Measurements from ENCODE around the gene SMG9.

SMG9 gene

DNA sequence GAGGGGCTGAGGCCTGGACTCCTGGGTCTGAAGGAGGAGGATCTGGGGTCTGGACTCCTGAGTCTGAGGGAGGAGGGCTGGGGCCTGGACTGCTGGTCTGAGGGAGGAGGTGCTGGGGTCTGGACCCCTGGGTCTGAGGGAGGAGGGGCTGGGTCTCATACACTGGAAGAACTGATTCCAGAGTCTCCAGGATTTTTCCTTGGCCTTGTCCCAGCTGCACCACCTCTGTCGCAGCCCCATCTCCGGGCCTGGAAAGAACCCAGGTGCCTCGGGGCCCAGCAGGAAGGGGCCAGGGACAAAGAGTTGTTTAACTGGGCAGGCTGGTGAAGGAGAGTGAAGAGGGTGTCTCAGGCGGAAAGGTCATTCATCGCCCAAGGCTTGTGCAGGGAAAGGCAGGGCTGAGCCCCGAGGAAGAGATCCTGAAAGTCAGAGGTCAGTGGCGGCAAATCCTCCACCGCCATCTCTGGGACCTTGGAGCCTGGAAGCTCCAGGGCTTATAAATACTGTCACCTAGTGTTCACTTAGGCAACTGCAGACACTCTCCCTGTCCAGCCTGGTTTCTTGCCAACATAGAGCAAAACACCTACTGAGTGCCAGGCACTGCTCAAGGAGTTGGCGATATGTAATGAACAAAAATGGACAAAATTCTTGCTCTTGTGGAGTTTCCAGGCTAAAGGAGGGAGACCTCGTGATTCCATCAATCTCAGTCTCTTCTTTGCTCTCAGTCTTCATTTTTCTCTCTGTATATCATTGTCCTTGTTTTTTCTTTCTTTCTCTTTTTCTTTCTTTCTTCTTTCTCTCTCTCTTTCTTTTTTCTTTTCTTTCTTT, 30.4 kb upstream of the SMG9 start:
- intact Hi-C loops (cut with micrococcal nuclease): loop anchor here (1.0 to 10.0 kb wide), 3 partner anchors 18 to 120 kb away; no protein-coding TSS in a partner anchor
- no peaks in the 10 kb centered on the region for H3K27me3 Mint-ChIP-seq
- no peak overlapping the region for H3K4me3 Mint-ChIP-seq
- no peaks in the 10 kb centered on the region for H3K9me3 Mint-ChIP-seq
- H3K36me3 Mint-ChIP-seq (ENCODE audit: low read depth): no peaks in the 10 kb centered on the region
- H3K4me1 Mint-ChIP-seq (ENCODE audit: low read depth): peaks cover 47% of the 10 kb centered on the region
- H3K27ac Mint-ChIP-seq: peak overlapping the region; percentile 0

DNA sequence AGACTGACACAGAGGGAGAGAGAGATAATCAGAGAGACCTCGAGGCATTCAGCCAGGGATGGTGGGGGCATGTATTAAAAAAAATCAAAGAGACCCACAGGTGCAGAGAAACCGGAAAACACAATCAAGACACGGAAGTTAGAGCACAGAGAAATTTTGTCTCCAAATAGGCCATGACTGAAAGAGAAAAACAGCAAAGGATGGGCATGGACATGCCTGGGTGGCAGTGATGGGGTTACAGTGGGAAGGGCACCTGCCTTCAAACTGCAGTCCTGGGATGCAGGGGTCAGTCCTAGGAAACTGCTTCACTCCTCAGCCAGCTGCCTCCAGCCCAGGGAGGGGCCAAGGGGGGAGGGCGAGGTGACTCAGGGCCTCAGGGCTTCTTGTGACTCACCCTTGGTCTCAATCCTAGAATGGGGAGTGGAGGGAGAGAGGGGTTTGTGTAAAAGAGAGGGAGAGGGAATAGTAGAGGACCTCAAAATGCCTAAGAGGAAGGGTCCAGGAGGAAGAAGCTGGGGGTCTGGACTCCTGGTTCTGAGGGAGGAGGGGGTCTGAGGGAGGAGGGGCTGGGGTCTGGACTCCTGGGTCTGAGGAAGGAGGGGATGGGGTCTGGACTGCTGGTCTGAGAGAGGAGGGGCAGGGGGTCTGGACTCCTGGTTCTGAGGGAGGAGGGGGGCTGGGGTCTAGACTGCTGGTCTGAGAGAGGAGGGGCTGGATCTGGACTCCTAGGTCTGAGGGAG, 29.6 kb upstream of the SMG9 start:
- no peaks in the 10 kb centered on the region for H3K27me3 Mint-ChIP-seq
- intact Hi-C loops (cut with micrococcal nuclease): loop anchor here (2.0 to 10.0 kb wide), 2 partner anchors 18 to 120 kb away; no protein-coding TSS in a partner anchor
- peak overlapping the region; percentile 0 for H3K27ac Mint-ChIP-seq
- no peaks in the 10 kb centered on the region for H3K36me3 Mint-ChIP-seq (ENCODE audit: low read depth)
- peaks cover 53% of the 10 kb centered on the region for H3K4me1 Mint-ChIP-seq (ENCODE audit: low read depth)
- H3K9me3 Mint-ChIP-seq: no peaks in the 10 kb centered on the region
- H3K4me3 Mint-ChIP-seq: no peak overlapping the region

DNA sequence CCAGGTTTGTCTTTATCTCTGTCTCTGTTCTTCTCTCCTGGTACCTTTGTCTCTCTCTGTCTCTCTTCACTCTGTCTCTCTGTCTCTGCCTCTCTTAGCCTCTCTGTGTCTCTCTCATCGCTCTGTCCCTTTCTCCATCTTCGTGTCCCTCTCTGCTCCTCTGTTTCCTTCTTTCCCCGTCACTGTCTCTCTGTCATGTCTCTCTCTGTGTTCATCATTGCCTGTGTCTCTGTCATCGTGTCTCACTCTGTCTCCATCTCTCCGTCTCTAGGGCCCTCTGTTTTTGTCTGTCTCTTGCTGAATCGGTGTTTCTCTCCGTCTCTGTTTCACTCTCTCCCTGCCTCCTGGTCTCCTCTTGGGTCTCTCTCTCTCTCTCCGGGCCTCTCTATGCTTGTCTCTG, 28.9 kb upstream of the SMG9 start:
- Mint-ChIP-seq H3K27me3 (no peaks in the 10 kb centered on the region), H3K27ac (peak overlapping the region; percentile 0), H3K4me3 (no peak overlapping the region), H3K36me3 (ENCODE audit: low read depth) (no peaks in the 10 kb centered on the region), H3K9me3 (no peaks in the 10 kb centered on the region), H3K4me1 (ENCODE audit: low read depth) (peaks cover 60% of the 10 kb centered on the region)
- intact Hi-C loops (cut with micrococcal nuclease): loop anchor here (2.0 to 10.0 kb wide), 2 partner anchors 17 to 119 kb away; no protein-coding TSS in a partner anchor

DNA sequence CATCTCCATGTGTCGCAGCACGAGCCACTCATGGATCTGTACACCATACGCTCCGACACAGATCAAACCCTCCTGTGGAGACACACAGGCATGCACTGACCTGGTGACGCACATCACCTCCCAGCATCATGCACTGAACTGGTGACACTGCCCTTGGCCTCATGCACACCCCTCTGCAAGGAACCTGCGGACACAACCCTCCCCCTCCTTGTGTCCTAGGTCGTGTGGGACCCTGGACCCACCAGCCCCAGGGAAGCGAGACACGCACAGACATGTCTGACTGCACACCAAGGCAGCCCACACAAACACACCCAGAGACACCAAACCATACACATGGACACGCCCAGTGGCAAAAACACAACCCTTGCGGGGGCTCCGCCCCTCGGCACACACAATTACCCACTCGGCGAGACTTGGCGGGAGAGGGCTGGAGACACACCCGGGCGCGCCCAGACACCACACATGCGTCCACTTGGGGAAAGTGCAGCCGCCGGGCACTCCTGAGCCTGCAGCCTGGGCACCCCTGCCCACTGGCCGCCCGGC, 28.0 kb upstream of the SMG9 start:
- peak overlapping the region; percentile 6 for H3K27ac Mint-ChIP-seq
- intact Hi-C loops (cut with micrococcal nuclease): loop anchor here (10.0 kb wide), 1 partner anchor 118 kb away; no protein-coding TSS in a partner anchor
- H3K27me3 Mint-ChIP-seq: no peaks in the 10 kb centered on the region
- H3K9me3 Mint-ChIP-seq: no peaks in the 10 kb centered on the region
- no peaks in the 10 kb centered on the region for H3K36me3 Mint-ChIP-seq (ENCODE audit: low read depth)
- no peak overlapping the region for H3K4me3 Mint-ChIP-seq
- H3K4me1 Mint-ChIP-seq (ENCODE audit: low read depth): peaks cover 69% of the 10 kb centered on the region

DNA sequence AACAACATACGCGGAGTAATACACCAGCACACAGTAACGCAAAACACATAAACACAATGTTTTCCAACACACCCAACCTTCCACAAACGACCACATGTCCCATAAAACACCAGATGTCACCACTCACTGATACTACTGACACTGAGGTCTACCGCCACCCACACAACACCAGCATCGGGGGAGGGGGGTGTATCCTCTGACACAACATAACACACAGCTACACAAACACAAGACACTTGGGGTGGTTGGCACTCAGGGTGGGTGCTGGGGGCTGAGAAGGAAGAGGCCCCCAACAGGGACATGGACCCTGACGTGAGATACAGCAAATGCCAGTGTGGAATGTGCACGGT, 27.5 kb upstream of the SMG9 start:
- Mint-ChIP-seq H3K9me3 (no peaks in the 10 kb centered on the region), H3K4me1 (ENCODE audit: low read depth) (peaks cover 74% of the 10 kb centered on the region), H3K36me3 (ENCODE audit: low read depth) (no peaks in the 10 kb centered on the region), H3K27me3 (no peaks in the 10 kb centered on the region), H3K4me3 (no peak overlapping the region), H3K27ac (peak overlapping the region; percentile 6)
- intact Hi-C loops (cut with micrococcal nuclease): loop anchor here (10.0 kb wide), 1 partner anchor 117 kb away; no protein-coding TSS in a partner anchor

DNA sequence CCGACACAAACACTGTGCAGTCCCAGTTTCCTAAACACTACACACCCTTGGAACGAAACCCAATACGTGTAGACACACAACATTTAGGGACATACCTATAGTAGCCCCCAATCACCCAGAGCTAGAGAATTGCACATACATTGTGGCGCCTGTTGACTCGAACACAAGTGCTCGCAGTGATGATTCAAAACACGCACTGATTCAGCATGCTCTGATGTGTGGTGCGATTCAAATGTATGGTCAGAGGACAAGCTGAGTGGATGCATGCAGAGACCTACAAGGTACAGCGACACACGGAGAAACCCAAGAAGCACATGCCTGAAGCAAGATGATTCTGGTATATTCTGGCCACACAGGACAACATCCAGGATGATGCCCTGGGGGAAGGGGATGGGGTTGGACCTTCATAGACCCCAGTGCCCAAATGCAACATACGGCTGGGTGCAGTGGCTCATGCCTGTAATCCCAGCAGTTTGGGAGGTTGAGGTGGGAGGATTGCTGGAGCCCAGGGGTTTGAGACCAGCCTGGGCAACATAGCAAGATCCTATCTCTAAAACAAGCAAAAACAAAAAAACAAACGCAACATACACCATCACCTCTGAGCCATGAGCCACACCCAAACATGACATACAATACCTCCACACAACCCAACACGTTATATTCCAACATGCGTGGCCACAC, 27.0 kb upstream of the SMG9 start:
- no peaks in the 10 kb centered on the region for H3K27me3 Mint-ChIP-seq
- H3K4me3 Mint-ChIP-seq: no peak overlapping the region
- intact Hi-C loops (cut with micrococcal nuclease): loop anchor here (10.0 kb wide), 1 partner anchor 117 kb away; no protein-coding TSS in a partner anchor
- no peaks in the 10 kb centered on the region for H3K36me3 Mint-ChIP-seq (ENCODE audit: low read depth)
- no peaks in the 10 kb centered on the region for H3K9me3 Mint-ChIP-seq
- H3K27ac Mint-ChIP-seq: peak overlapping the region; percentile 94
- H3K4me1 Mint-ChIP-seq (ENCODE audit: low read depth): peaks cover 79% of the 10 kb centered on the region

DNA sequence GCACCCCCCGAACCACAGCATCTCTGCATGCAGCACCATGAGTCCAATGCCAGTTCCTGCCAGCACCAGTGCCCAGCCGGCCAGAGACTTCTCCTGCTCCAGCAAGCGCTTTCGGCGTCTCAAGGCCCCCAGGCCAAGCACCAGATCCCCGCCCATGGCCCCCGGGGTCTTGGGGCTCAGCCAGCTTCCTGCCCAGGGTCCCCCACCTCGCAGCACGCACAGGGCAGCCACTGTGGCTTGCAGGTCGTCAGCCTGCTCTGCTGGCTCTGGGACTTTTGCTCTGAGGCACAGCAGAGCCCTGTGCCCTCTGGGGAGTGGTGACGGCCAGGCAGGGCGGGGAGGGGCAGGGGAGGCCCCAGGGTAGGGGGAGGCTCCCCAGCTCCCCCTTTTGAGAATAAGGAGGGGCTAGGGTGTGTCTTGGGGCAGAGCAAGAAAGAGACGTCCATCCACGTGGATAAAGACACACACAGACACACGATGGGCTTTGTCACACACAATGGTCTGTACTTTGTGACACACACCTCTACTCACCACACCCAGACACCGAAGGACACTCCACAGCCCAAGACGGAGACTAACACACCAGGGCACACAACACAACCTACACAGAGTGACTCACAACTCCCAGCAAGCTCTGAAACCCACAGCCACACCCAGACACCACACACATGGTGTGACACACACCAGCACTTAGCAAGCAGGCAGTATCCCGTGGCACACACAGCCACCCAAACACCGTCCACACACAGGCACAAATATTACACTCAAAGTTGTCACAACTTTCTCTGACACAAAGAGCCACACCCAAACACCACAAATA, 26.2 kb upstream of the SMG9 start, which contains the start of gene KCNN4:
TSS of gene KCNN4 (minus strand) at position 268 of the 820 bp plus-strand sequence. CDS start at position 156, 112 bp downstream.
- Mint-ChIP-seq H3K9me3 (no peaks in the 10 kb centered on the region), H3K27me3 (no peaks in the 10 kb centered on the region), H3K27ac (peak within 1 kb of the TSS; percentile 94), H3K4me3 (peak within 1 kb of the TSS; percentile 79), H3K36me3 (ENCODE audit: low read depth) (peaks cover 5% of the 10 kb centered on the region), H3K4me1 (ENCODE audit: low read depth) (peaks cover 88% of the 10 kb centered on the region)
- intact Hi-C loops (cut with micrococcal nuclease): loop anchor here (10.0 kb wide), 1 partner anchor 116 kb away; no protein-coding TSS in a partner anchor

DNA sequence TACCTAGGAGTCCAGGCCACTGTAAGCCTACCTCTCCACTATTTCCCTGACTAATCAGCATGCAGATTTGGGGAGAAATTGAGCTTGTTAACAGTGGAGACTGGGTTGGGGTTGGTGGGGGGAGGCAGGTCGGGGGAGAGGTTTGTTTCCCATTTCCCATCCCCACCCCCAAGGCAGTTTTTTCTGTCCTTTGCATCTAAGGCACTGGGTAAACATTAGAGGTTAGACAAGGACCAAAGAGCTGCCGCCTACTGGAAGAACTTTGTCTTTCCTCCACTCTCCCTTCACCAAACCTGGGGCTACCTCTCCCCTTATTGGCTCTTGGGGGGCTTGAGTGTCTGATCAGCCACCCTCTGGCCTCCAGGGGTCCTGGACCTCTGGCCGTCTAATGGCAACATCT, 25.1 kb upstream of the SMG9 start:
- intact Hi-C loops (cut with micrococcal nuclease): loop anchor here (10.0 kb wide), 1 partner anchor 115 kb away; no protein-coding TSS in a partner anchor
- Mint-ChIP-seq H3K9me3 (no peaks in the 10 kb centered on the region), H3K27me3 (no peaks in the 10 kb centered on the region), H3K36me3 (ENCODE audit: low read depth) (peaks cover 14% of the 10 kb centered on the region), H3K4me1 (ENCODE audit: low read depth) (peaks cover 93% of the 10 kb centered on the region), H3K4me3 (peak overlapping the region; percentile 79), H3K27ac (peak overlapping the region; percentile 94)

DNA sequence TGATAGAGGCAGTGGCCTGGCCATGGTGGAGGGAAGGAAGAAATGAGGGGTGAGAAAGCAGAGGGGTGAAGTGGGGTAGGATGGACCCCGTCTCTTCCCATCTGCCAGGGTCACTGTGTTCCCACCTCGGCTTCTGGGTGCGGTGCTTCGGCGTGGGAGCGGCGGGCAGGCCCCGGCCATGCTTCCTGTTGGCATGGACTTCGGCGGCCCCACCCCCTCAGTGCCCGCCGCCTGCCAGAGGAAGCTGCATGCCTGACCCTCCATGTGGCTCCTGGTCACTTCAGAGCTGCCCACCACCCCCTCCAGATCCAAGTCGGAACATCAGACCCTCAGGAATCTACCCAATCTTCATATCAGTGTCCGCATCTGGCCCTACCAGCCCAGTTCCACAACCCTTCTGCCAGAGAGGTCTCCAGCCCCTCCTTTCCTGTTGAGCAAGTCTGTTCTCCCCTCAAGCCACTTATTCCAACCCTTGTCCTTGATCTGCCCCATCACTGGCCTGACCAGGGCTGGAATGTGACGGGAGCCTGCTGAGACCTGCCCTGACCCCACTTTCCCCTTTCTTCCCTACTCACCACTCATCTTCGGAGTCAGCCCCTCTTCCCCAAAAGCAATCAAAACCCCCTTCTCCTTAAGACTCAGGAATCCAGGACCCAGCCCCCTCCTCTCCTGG, 24.5 kb upstream of the SMG9 start:
- H3K4me3 Mint-ChIP-seq: peak overlapping the region; percentile 79
- no peaks in the 10 kb centered on the region for H3K27me3 Mint-ChIP-seq
- no peaks in the 10 kb centered on the region for H3K9me3 Mint-ChIP-seq
- intact Hi-C loops (cut with micrococcal nuclease): no loop called here
- H3K4me1 Mint-ChIP-seq (ENCODE audit: low read depth): peaks cover 93% of the 10 kb centered on the region
- peaks cover 14% of the 10 kb centered on the region for H3K36me3 Mint-ChIP-seq (ENCODE audit: low read depth)
- peak overlapping the region; percentile 94 for H3K27ac Mint-ChIP-seq

DNA sequence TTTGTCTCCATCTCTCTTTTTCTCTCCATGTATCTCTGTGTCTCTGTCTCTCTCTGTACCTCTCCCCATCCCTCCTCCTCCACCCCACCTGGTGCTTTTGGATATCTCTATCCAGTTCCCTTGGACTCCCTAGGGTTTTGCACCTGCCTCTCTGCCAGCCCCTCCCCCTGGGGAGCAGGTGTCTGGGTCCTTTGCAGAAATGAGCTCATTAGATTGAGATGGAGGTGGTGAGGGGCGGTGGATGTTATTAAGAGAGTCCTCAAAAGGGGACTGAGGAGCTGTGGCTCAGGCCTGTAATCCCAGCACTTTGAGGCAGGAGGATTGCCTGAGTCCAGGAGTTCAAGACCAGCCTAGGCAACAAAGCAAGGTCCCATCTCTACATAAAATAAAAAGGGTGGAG, 23.9 kb upstream of the SMG9 start:
- no peaks in the 10 kb centered on the region for H3K27me3 Mint-ChIP-seq
- intact Hi-C loops (cut with micrococcal nuclease): no loop called here
- H3K4me1 Mint-ChIP-seq (ENCODE audit: low read depth): peaks cover 93% of the 10 kb centered on the region
- H3K27ac Mint-ChIP-seq: peak overlapping the region; percentile 94
- H3K9me3 Mint-ChIP-seq: no peaks in the 10 kb centered on the region
- H3K36me3 Mint-ChIP-seq (ENCODE audit: low read depth): peaks cover 20% of the 10 kb centered on the region
- H3K4me3 Mint-ChIP-seq: peak overlapping the region; percentile 79

DNA sequence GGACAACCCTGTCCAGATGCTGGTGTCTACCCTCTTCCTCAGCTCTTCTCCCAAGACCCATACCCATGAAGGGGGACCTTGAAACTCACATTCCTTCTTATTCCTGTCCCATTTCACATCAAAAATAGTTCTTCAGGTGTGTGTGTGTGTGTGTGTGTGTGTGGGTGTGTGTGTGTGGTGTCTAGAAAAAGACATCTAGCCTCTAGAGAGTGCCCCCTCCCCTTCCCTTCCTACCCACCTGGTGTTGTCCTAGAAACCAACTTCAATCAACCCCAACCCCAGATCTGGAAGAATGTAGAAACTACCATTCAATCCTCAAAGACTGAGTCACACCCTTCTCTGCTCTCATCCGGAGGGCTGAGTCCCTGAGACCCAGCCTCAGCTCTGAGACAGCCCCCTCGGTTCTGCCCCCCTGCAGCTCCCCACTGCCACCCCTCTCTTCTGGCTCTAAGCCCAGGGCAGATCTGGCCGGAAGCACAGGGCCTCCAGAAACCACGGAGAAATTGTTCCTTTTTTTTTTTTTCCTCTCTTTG, 22.5 kb upstream of the SMG9 start:
- peaks cover 83% of the 10 kb centered on the region for H3K4me1 Mint-ChIP-seq (ENCODE audit: low read depth)
- peak overlapping the region; percentile 79 for H3K4me3 Mint-ChIP-seq
- H3K27me3 Mint-ChIP-seq: no peaks in the 10 kb centered on the region
- peaks cover 35% of the 10 kb centered on the region for H3K36me3 Mint-ChIP-seq (ENCODE audit: low read depth)
- intact Hi-C loops (cut with micrococcal nuclease): no loop called here
- H3K27ac Mint-ChIP-seq: peak overlapping the region; percentile 94
- no peaks in the 10 kb centered on the region for H3K9me3 Mint-ChIP-seq

DNA sequence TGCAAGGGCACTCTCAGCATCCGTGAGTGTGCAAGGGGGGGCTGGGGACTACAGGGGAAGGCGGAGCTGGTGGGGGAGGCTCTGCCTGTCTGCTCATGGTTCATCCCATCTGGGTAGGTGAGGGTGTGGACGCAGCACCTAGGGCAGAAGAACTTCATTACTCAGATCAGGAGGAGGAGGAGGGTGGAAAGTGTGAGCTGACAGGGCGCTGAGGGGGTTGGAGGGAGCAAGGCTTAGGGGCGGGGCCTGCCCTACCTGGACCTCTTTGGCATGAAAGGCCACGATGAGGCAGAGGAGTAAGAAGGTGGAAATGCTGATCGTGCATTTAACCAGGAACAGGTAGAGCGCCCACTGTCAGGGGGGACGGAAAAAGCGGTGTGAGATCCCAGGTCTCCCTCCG, 21.5 kb upstream of the SMG9 start:
- Mint-ChIP-seq H3K4me1 (ENCODE audit: low read depth) (peaks cover 74% of the 10 kb centered on the region), H3K27ac (no peak overlapping the region), H3K4me3 (no peak overlapping the region), H3K27me3 (no peaks in the 10 kb centered on the region), H3K36me3 (ENCODE audit: low read depth) (peaks cover 44% of the 10 kb centered on the region), H3K9me3 (no peaks in the 10 kb centered on the region)
- intact Hi-C loops (cut with micrococcal nuclease): no loop called here

All from dendritic cell treated with granulocyte-macrophage colony-stimulating factor and Interleukin-4, amounts not matched to agents 40 ng/mL and 50 ng/mL, for 4 days (primary cell).